SK-N-SH (cell line): Measurements from ENCODE around the gene SP140.

Source experiments
- CTCF ChIP-seq: fragments of 200-600 bp; sonication (generic); IDR thresholded peaks from 2 replicates; pipeline ENCODE4 v1.6.1; 2017; ENCODE audit warnings: antibody characterized with exemption, mild to moderate bottlenecking, moderate library complexity
- EP300 ChIP-seq, 2 experiments: IDR thresholded peaks; 2 replicates each; pipeline versions ENCODE4 v1.4.0 to v1.6.1; 2012; ENCODE audit warnings: borderline replicate concordance in 1 of 2, low read depth in 1 of 2, low read length in 1 of 2
- EZH2phosphoT487 ChIP-seq: fragments of 200-600 bp; sonication (generic); IDR thresholded peaks from 2 replicates; pipeline ENCODE4 v1.6.1; 2017; ENCODE audit warnings: low read depth, mixed run types, mild to moderate bottlenecking, antibody characterized with exemption, moderate library complexity, borderline replicate concordance
- FOXM1 ChIP-seq: IDR thresholded peaks from 2 replicates; pipeline ENCODE4 v1.4.0; 2012; ENCODE audit warnings: low read depth, mild to moderate bottlenecking
- GABPA ChIP-seq: IDR thresholded peaks from 2 replicates; pipeline ENCODE4 v1.4.0; 2012; ENCODE audit warnings: low read depth, mild to moderate bottlenecking
- MAX ChIP-seq: IDR thresholded peaks from 2 replicates; pipeline ENCODE4 v1.4.0; 2012; ENCODE audit warnings: low read depth
- POLR2AphosphoS5 ChIP-seq: IDR thresholded peaks from 2 replicates; pipeline ENCODE4 v1.6.1; 2012; ENCODE audit warnings: low read depth, low read length
- RXRA ChIP-seq: IDR thresholded peaks from 2 replicates; pipeline ENCODE4 v1.4.0; 2012; ENCODE audit warnings: low read depth, mild to moderate bottlenecking, borderline replicate concordance
- SMC3 ChIP-seq: IDR thresholded peaks from 2 replicates; pipeline ENCODE4 v1.6.1; 2012; ENCODE audit warnings: low read depth, low read length, improper control_type of control experiment
- TAF1 ChIP-seq: IDR thresholded peaks from 2 replicates; pipeline ENCODE4 v1.6.1; 2012; ENCODE audit warnings: low read depth, mild to moderate bottlenecking, low read length, moderate library complexity, borderline replicate concordance
- TF ChIP-seq, protein P1 (sequence below): IDR thresholded peaks from 2 replicates; pipeline ENCODE4 v1.6.1; 2012; ENCODE audit warnings: mild to moderate bottlenecking, low read depth, low read length, moderate library complexity

DNA sequence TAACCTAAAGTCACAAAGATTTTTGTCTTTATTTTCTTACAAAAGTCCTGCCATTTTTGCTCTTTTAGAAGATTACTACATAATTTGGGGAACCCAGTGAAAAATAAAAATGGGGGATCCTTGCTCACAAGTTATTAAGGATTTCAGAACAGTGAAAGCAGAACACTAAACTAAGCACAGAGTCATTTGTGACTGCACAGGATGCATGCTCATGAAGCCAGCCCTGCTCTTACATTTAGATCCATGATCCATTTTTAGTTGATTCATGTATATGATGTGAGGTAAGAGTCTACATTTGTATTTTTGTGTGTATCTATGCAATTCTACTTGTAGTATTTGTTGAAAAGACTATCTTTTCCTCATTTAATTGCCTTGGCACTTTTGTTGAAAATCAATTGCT, 123.3 kb downstream of the SP140 start:
- TF ChIP-seq TAF1 (no peak), POLR2AphosphoS5 (no peak), EP300 (IDR thresholded peaks at IDR 0.05; ENCODE audit: borderline replicate concordance in 1 of 2, low read depth in 1 of 2, low read length in 1 of 2) (no peak), CTCF (no peak), MAX (no peak), RXRA (no peak), EZH2phosphoT487 (no peak), SMC3 (no peak), FOXM1 (no peak), GABPA (no peak)
- TF ChIP-seq, protein P1, sequence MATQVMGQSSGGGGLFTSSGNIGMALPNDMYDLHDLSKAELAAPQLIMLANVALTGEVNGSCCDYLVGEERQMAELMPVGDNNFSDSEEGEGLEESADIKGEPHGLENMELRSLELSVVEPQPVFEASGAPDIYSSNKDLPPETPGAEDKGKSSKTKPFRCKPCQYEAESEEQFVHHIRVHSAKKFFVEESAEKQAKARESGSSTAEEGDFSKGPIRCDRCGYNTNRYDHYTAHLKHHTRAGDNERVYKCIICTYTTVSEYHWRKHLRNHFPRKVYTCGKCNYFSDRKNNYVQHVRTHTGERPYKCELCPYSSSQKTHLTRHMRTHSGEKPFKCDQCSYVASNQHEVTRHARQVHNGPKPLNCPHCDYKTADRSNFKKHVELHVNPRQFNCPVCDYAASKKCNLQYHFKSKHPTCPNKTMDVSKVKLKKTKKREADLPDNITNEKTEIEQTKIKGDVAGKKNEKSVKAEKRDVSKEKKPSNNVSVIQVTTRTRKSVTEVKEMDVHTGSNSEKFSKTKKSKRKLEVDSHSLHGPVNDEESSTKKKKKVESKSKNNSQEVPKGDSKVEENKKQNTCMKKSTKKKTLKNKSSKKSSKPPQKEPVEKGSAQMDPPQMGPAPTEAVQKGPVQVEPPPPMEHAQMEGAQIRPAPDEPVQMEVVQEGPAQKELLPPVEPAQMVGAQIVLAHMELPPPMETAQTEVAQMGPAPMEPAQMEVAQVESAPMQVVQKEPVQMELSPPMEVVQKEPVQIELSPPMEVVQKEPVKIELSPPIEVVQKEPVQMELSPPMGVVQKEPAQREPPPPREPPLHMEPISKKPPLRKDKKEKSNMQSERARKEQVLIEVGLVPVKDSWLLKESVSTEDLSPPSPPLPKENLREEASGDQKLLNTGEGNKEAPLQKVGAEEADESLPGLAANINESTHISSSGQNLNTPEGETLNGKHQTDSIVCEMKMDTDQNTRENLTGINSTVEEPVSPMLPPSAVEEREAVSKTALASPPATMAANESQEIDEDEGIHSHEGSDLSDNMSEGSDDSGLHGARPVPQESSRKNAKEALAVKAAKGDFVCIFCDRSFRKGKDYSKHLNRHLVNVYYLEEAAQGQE = no peak
